Activated naive CD8-positive, alpha-beta T cell treated with anti-CD3 and anti-CD28 coated beads, Interleukin-2, amount 50 U/mL, for 16 hours (primary cell): ENCODE measurements around the gene GNG13.
"Not testable (repeated sequence)": the region's sequence is repeated elsewhere in the genome, so short reads cannot be mapped to it uniquely, and the experiment has no call there.

Source experiments
- DNase-seq: peaks from one replicate; pipeline ENCODE4 v3.0.0-alpha.2; 2020; ENCODE audit warnings: low read depth, low spot score

The GNG13 gene

GRCh38 chr16:778447-778846 lies 22.1 kb downstream of the GNG13 start:
- DNase-seq: no peak

GRCh38 chr16:777826-778225 lies 22.7 kb downstream of the GNG13 start:
- DNase-seq: no peak

GRCh38 chr16:776824-777223 lies 23.7 kb downstream of the GNG13 start:
- no peak for DNase-seq

GRCh38 chr16:776298-776697 lies 24.2 kb downstream of the GNG13 start:
- not testable (repeated sequence) for DNase-seq

- no peak for DNase-seq
Measured at GRCh38 chr16:775236-775796, 25.2 kb downstream of the GNG13 start.

GRCh38 chr16:774086-775001 lies 26.2 kb downstream of the GNG13 start:
- DNase-seq: no peak

- DNase-seq: no peak
Measured at GRCh38 chr16:772959-773358, 27.6 kb downstream of the GNG13 start.

GRCh38 chr16:770411-770810 lies 30.1 kb downstream of the GNG13 start:
- DNase-seq: no peak

GRCh38 chr16:769934-770333 lies 30.6 kb downstream of the GNG13 start:
- DNase-seq: no peak

- no peak for DNase-seq
Measured at GRCh38 chr16:769184-769784, 31.2 kb downstream of the GNG13 start.

GRCh38 chr16:768428-768827 lies 32.1 kb downstream of the GNG13 start:
- no peak for DNase-seq

GRCh38 chr16:767743-768235 lies 32.7 kb downstream of the GNG13 start:
- no peak for DNase-seq

GRCh38 chr16:766820-767640 lies 33.5 kb downstream of the GNG13 start:
- no peak for DNase-seq

- DNase-seq: no peak
Measured at GRCh38 chr16:766008-766819, 34.3 kb downstream of the GNG13 start.

GRCh38 chr16:765488-765865 lies 35.1 kb downstream of the GNG13 start:
- no peak for DNase-seq

GRCh38 chr16:764848-765487 lies 35.6 kb downstream of the GNG13 start:
- no peak for DNase-seq

- DNase-seq: no peak
Measured at GRCh38 chr16:764184-764750, 36.3 kb downstream of the GNG13 start.

GRCh38 chr16:763369-764183 lies 37.0 kb downstream of the GNG13 start:
- DNase-seq: no peak

- DNase-seq: no peak
Measured at GRCh38 chr16:762595-763268, 37.8 kb downstream of the GNG13 start.
